ENCODE results near the gene LHX5. TPM values are rescaled to one million over a fixed set of nuclear protein-coding genes. Genes with fewer than 3 reads are reported as not detected.

LHX5 gene
- total RNA-seq, 1 experiment from 2014 or later: 1.9 TPM

- Histone ChIP-seq H3K56ac (ENCODE audit: insufficient read length, low read depth, low read length) (no peak overlapping the region), H2AK5ac (ENCODE audit: insufficient read length, low read length) (no peak overlapping the region), H3K9me3 (ENCODE audit: control insufficient read depth, low read depth, low read length) (no peaks in the 10 kb centered on the region), H3K79me1 (ENCODE audit: insufficient read depth, low read depth, low read length, poor library complexity, severe bottlenecking) (no peaks in the 10 kb centered on the region), H2BK120ac (ENCODE audit: low read depth, low read length, poor library complexity, severe bottlenecking) (no peak overlapping the region), H2BK15ac (ENCODE audit: low read depth, low read length) (no peak overlapping the region), H3K9ac (ENCODE audit: extremely low read depth, insufficient read length, low read length) (no peak overlapping the region), H3K14ac (ENCODE audit: insufficient read depth, low read length) (no peak overlapping the region), H3T11ph (ENCODE audit: low read length) (no peak overlapping the region), H3K23me2 (ENCODE audit: insufficient read length, low read depth, low read length, poor library complexity, severe bottlenecking) (peaks cover 23% of the 10 kb centered on the region), H3K27ac (ENCODE audit: insufficient read length, low read depth, low read length) (no peak overlapping the region), H2BK5ac (ENCODE audit: insufficient read length, low read length) (no peak overlapping the region), H2BK12ac (ENCODE audit: insufficient read length, low read depth, low read length) (no peak overlapping the region), H2AFZ (ENCODE audit: low read length) (no peak overlapping the region), H3K79me2 (ENCODE audit: insufficient read depth, low read length) (no peaks in the 10 kb centered on the region), H2BK20ac (ENCODE audit: low read depth, low read length, poor library complexity, severe bottlenecking) (no peak overlapping the region), H4K8ac (replicated peaks; ENCODE audit: insufficient read length, low read depth, low read length) (no peak overlapping the region), H4K5ac (ENCODE audit: insufficient read length, low read depth, low read length) (no peak overlapping the region), H3K4me1 (ENCODE audit: insufficient read depth, low read length) (no peaks in the 10 kb centered on the region; the same call in 1 of the 2 replicates), H4K91ac (ENCODE audit: insufficient read length, low read depth, low read length) (no peak overlapping the region), H3K4ac (ENCODE audit: low read depth, low read length) (no peak overlapping the region), H3K27me3 (ENCODE audit: insufficient read depth, low read length) (peaks cover 97% of the 10 kb centered on the region), H4K20me1 (ENCODE audit: control insufficient read depth, insufficient read depth, insufficient read length) (no peaks in the 10 kb centered on the region), H3K4me2 (ENCODE audit: insufficient read depth, insufficient read length, low read length) (peak overlapping the region; percentile 32), H3K23ac (ENCODE audit: insufficient read length, low read depth, low read length) (no peak overlapping the region), H3K18ac (ENCODE audit: insufficient read length, low read depth, low read length) (no peak overlapping the region)
- Mint-ChIP-seq H3K36me3 (ENCODE audit: insufficient read depth in 1 of 3, low read depth in 3 of 3) (peaks cover 0 to 30% (median 2%) of the 10 kb centered on the region in 3 experiments; a peak in 5 of 7 replicates), H3K4me1 (peaks cover 55 to 68% of the 10 kb centered on the region in 2 experiments), H3K9me3 (peaks cover 0 to 2% of the 10 kb centered on the region in 2 experiments; a peak in 2 of 5 replicates), H3K27me3 (ENCODE audit: low read depth) (peaks cover 99% of the 10 kb centered on the region), H3K27ac (no peak overlapping the region), H3K4me3 (peak overlapping the region; percentile 51 to 79)
- no CpG with 5 or more reads among the region's 78 CpGs for WGBS (ENCODE audit: extremely low coverage, insufficient read length, low lambda C conversion rate)
- peak; percentile 59 for DNase-seq
- TF ChIP-seq, protein P1, sequence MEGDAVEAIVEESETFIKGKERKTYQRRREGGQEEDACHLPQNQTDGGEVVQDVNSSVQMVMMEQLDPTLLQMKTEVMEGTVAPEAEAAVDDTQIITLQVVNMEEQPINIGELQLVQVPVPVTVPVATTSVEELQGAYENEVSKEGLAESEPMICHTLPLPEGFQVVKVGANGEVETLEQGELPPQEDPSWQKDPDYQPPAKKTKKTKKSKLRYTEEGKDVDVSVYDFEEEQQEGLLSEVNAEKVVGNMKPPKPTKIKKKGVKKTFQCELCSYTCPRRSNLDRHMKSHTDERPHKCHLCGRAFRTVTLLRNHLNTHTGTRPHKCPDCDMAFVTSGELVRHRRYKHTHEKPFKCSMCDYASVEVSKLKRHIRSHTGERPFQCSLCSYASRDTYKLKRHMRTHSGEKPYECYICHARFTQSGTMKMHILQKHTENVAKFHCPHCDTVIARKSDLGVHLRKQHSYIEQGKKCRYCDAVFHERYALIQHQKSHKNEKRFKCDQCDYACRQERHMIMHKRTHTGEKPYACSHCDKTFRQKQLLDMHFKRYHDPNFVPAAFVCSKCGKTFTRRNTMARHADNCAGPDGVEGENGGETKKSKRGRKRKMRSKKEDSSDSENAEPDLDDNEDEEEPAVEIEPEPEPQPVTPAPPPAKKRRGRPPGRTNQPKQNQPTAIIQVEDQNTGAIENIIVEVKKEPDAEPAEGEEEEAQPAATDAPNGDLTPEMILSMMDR (conservative IDR thresholded peaks at IDR 0.05): no peak
These were observed 3.9 kb downstream of the LHX5 start for GRCh38 chr12:113467502-113468364.
